ENCODE measurements around the gene ZNF888. TPM values are rescaled to one million over a fixed set of nuclear protein-coding genes. Genes with fewer than 3 reads are reported as not detected.
"Not testable (repeated sequence)": the region's sequence is repeated elsewhere in the genome, so short reads cannot be mapped to it uniquely, and the experiment has no call there.

Gene ZNF888
- total RNA-seq, 4 donors from 2014 or later, result 1.9 to 4.6 (median 2.9) TPM

DNA sequence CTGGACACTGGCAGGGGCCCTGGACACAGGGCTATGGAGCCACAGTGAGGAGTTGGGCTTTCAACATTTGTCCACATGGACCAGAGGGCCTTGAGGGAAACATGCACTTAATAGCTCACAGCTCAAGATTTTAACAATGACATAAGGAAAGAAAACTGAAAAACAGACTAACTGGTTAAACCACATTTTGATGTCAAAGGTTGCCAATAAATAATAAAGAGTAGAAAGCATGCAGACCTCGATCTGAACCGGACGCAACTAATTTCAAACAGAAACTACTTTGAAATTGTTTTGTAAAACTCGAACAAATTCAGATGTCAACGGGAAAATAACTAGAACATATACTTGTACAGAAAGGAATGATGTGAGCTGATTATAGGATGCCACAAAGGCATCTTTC is 15.5 kb upstream of the ZNF888 start:
- H3K27ac ChIP-seq, result no peak overlapping the region
- H3K4me1 ChIP-seq, result peaks cover 0 to 17% (median 4%) of the 10 kb centered on the region in 4 donors
- peaks cover 0 to 4% (median 0%) of the 10 kb centered on the region in 4 donors for H3K9me3 ChIP-seq
- peaks cover 0 to 35% (median 0%) of the 10 kb centered on the region in 3 donors for H3K36me3 ChIP-seq
- TF ChIP-seq CTCF (IDR thresholded peaks at IDR 0.05) (no peak), EP300 (IDR thresholded peaks at IDR 0.05) (no peak), POLR2A (IDR thresholded peaks at IDR 0.05) (no peak)
- no peaks in the 10 kb centered on the region for H3K27me3 ChIP-seq
- DNase-seq (ENCODE audit: low spot score in 2 of 2), result no peak
- no peak overlapping the region for H3K4me3 ChIP-seq
- 23 to 24% methylated on average over 5 of the region's 5 CpGs for WGBS, 2 donors

DNA sequence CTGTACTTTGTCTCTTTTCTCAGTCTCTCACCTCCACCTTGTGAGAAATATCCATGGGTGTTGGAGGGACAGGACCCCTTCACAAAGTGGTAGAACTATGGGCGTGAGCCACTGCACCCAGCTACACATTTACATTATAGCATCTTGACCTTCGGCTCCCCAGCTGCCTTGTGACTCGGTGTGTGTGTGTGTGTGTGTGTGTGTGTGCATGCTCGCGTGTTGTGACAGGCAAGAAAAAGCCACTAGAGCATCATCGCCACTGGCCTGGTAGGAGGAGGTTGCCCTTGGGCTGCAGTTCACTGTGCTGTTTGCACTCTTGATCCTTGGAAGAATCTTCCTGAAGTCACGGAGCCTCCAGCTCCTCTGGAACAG is 13.7 kb upstream of the ZNF888 start:
- peaks cover 0 to 4% (median 0%) of the 10 kb centered on the region in 4 donors for H3K9me3 ChIP-seq
- TF ChIP-seq EP300 (IDR thresholded peaks at IDR 0.05) (no peak), POLR2A (IDR thresholded peaks at IDR 0.05) (no peak), CTCF (IDR thresholded peaks at IDR 0.05) (no peak)
- DNase-seq (ENCODE audit: low spot score in 2 of 2), result no peak
- H3K36me3 ChIP-seq, result peaks cover 0 to 35% (median 0%) of the 10 kb centered on the region in 3 donors
- no peak overlapping the region for H3K27ac ChIP-seq
- no peaks in the 10 kb centered on the region for H3K27me3 ChIP-seq
- peaks cover 0 to 8% (median 1%) of the 10 kb centered on the region in 4 donors for H3K4me1 ChIP-seq
- H3K4me3 ChIP-seq, result no peak overlapping the region
- 88 to 91% methylated on average over 6 to 7 of the region's 7 CpGs for WGBS, 2 donors

DNA sequence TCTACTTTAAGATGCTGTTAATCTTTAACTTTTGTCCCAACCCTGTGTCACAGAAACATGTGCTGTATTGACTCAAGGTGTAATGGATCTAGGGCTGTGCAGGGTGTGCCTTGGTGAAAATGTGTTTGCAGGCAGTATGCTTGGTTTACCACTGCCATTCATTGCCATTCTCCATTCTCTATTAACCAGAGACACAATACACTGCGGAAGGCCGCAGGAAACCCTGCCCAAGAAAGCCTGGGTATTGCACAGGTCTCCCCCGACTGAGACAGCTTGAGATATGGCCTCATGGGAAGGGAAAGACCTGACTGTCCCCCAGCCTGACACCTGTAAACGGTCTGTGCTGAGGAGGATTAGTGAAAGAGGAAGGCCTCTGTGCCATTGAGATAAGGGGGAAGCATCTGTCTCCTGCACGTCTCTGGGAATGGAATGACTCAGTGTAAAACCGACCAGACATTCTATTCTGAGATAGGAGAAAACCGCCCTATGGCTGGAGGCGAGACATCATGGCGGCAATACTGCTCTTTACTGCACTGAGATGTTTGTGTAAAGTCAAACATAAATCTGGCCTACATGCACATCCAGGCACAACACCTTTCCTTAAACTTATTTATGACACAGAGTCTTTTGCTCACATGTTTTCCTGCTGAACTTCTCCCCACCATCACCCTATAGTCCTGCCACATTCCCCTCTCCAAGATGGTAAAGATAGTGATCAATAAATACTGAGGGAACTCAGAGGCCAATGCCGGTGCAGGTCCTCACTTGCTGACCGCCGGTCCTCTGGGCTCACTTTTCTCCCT is 13.1 kb upstream of the ZNF888 start:
- TF ChIP-seq CTCF (IDR thresholded peaks at IDR 0.05) (no peak), POLR2A (IDR thresholded peaks at IDR 0.05) (no peak), EP300 (IDR thresholded peaks at IDR 0.05) (no peak)
- peaks cover 0 to 4% (median 0%) of the 10 kb centered on the region in 4 donors for H3K9me3 ChIP-seq
- 72 to 85% methylated on average over 12 of the region's 12 CpGs for WGBS, 2 donors
- no peak overlapping the region for H3K27ac ChIP-seq
- H3K4me1 ChIP-seq, result peaks cover 0 to 6% (median under 1%) of the 10 kb centered on the region in 4 donors
- H3K4me3 ChIP-seq, result no peak overlapping the region
- peaks cover 0 to 38% (median 0%) of the 10 kb centered on the region in 3 donors for H3K36me3 ChIP-seq
- no peaks in the 10 kb centered on the region for H3K27me3 ChIP-seq
- DNase-seq (ENCODE audit: low spot score in 2 of 2), result no peak

DNA sequence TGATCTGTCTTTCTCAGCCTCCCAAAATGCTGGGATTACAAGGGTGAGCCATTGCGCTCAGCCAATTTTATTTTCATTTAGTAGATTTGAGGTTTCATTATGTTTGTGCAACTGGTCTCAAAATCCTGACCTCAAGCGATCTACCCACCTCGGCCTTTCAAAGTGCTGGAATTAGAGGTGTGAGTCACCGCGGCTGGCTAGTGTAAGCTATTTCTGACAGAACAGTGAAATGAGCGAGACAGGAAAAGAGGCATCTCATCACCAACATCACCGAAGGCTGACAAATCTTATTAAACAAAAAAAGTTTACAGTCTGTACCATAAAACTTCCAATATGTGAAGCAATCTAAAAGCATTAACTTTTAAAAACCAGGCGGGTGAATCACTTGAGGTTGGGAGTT is 12.2 kb upstream of the ZNF888 start:
- no peak for TF ChIP-seq EP300 (IDR thresholded peaks at IDR 0.05)
- no peak for TF ChIP-seq POLR2A (IDR thresholded peaks at IDR 0.05)
- TF ChIP-seq CTCF (IDR thresholded peaks at IDR 0.05), result no peak
- Histone ChIP-seq H3K27ac (no peak overlapping the region), H3K9me3 (peaks cover 0 to 4% (median 0%) of the 10 kb centered on the region in 4 donors), H3K27me3 (no peaks in the 10 kb centered on the region), H3K4me3 (no peak overlapping the region), H3K4me1 (no peaks in the 10 kb centered on the region), H3K36me3 (peaks cover 0 to 45% (median 0%) of the 10 kb centered on the region in 3 donors)
- whole genome bisulfite sequencing, 2 donors, result 85 to 88% methylated on average over 8 of the region's 8 CpGs
- DNase-seq (ENCODE audit: low spot score in 2 of 2), result no peak

- not testable (repeated sequence) for H3K27ac ChIP-seq
Observed at GRCh38 chr19:52924641-52925040, 1.4 kb upstream of the ZNF888 start.

More at GRCh38 chr19:52924641-52925040, 1.4 kb upstream of the ZNF888 start:
- peaks cover 0 to 26% (median 4%) of the 10 kb centered on the region in 4 donors for H3K4me1 ChIP-seq
- H3K9me3 ChIP-seq; DNase-seq (ENCODE audit: low spot score in 2 of 2); H3K4me3 ChIP-seq; H3K27me3 ChIP-seq: not testable (repeated sequence)
- peaks cover 0 to 21% (median 0%) of the 10 kb centered on the region in 3 donors for H3K36me3 ChIP-seq
- 92 to 96% methylated on average over 9 of the region's 9 CpGs for WGBS, 2 donors
